Naive thymus-derived CD4-positive, alpha-beta T cell (primary cell): Measurements from ENCODE around the gene OR8U1. TPM values are rescaled to one million over a fixed set of nuclear protein-coding genes. Genes with fewer than 3 reads are reported as not detected.
"Not testable (repeated sequence)": the region's sequence is repeated elsewhere in the genome, so short reads cannot be mapped to it uniquely, and the experiment has no call there.

Experiments used
- ATAC-seq: fragments of 150-1000 bp; cut with Tn5 transposase; 2 replicates; pipeline ENCODE4 v1.10.0; 2021; ENCODE audit warnings: mild to moderate bottlenecking, moderate library complexity
- CTCF ChIA-PET: fragments of 350-600 bp; sonication (Branson Sonifier 250); formaldehyde crosslinking; loops from one replicate; lab custom pipeline; 2021; ENCODE audit warnings: antibody characterized with exemption; lab: Charles Lee
- POLR2A ChIA-PET: fragments of 350-600 bp; sonication (Branson Sonifier 250); formaldehyde crosslinking; loops from one replicate; lab custom pipeline; 2021; ENCODE audit warnings: antibody characterized with exemption, inconsistent platforms; lab: Charles Lee
- DNase-seq, 9 donors: peaks; one replicate each; pipeline versions ENCODE4 v3.0.0 to v3.0.0-alpha.2; 2020 to 2022; ENCODE audit warnings: mixed read lengths in 1 of 9
- H3K27ac ChIP-seq: one replicate; pipeline ENCODE4 v1.7.0; 2013; ENCODE audit warnings: mild to moderate bottlenecking, low read depth, low read length, moderate library complexity
- H3K27me3 ChIP-seq, 2 donors: one replicate each; pipeline ENCODE4 v1.7.0; 2013; ENCODE audit warnings: low read length in 2 of 2, mild to moderate bottlenecking in 2 of 2, moderate library complexity in 2 of 2; ENCODE audit not compliant: control insufficient read depth in 2 of 2, insufficient read depth in 2 of 2
- H3K36me3 ChIP-seq, 3 experiments: 1 replicate in 2 of 3; 2 replicates in 1 of 3; pipeline ENCODE4 v1.7.0; 2013; ENCODE audit warnings: low read length in 3 of 3, mild to moderate bottlenecking in 3 of 3, moderate library complexity in 1 of 3; ENCODE audit not compliant: insufficient read depth in 3 of 3, control insufficient read depth in 2 of 3
- H3K4me1 ChIP-seq, 2 donors: one replicate each; pipeline ENCODE4 v1.7.0; 2013; ENCODE audit warnings: low read length in 2 of 2, mild to moderate bottlenecking in 2 of 2, moderate library complexity in 1 of 2; ENCODE audit not compliant: control insufficient read depth in 2 of 2, insufficient read depth in 2 of 2
- H3K4me3 ChIP-seq: 2 replicates; pipeline ENCODE4 v1.7.0; 2013; ENCODE audit warnings: mild to moderate bottlenecking, low read length
- H3K9me3 ChIP-seq, 3 experiments: 1 replicate in 2 of 3; 2 replicates in 1 of 3; pipeline ENCODE4 v1.7.0; 2013; ENCODE audit warnings: low read length in 3 of 3; ENCODE audit not compliant: control insufficient read depth in 2 of 3
- H3K27ac Mint-ChIP-seq, 9 donors: one replicate each; pipeline ENCODE4 v1.8.0; 2020 to 2022; ENCODE audit warnings: mixed read lengths in 9 of 9, mild to moderate bottlenecking in 8 of 9, moderate library complexity in 5 of 9, inconsistent platforms in 2 of 9
- H3K27me3 Mint-ChIP-seq, 5 donors: one replicate each; pipeline ENCODE4 v1.8.0; 2021 to 2022; ENCODE audit warnings: mixed read lengths in 5 of 5, mild to moderate bottlenecking in 1 of 5
- H3K36me3 Mint-ChIP-seq, 5 donors: one replicate each; pipeline ENCODE4 v1.8.0; 2020 to 2022; ENCODE audit warnings: mixed read lengths in 5 of 5, mild to moderate bottlenecking in 3 of 5, inconsistent platforms in 1 of 5
- H3K4me1 Mint-ChIP-seq, 7 donors: one replicate each; pipeline ENCODE4 v1.8.0; 2020 to 2022; ENCODE audit warnings: mixed read lengths in 7 of 7, mild to moderate bottlenecking in 3 of 7, inconsistent platforms in 1 of 7
- H3K4me3 Mint-ChIP-seq, 10 donors: one replicate each; pipeline ENCODE4 v1.8.0; 2020 to 2022; ENCODE audit warnings: mild to moderate bottlenecking in 10 of 10, mixed read lengths in 10 of 10, moderate library complexity in 6 of 10, inconsistent platforms in 2 of 10
- H3K9me3 Mint-ChIP-seq, 11 donors: one replicate each; pipeline ENCODE4 v1.8.0; 2020 to 2022; ENCODE audit warnings: mixed read lengths in 11 of 11, mild to moderate bottlenecking in 4 of 11, inconsistent platforms in 1 of 11, moderate library complexity in 1 of 11
- intact Hi-C, 2 donors: fragments of 100-400 bp; cut with micrococcal nuclease; formaldehyde crosslinking; loops; one replicate each; pipeline ENCODE4 v1.15.1; 2023
- polyA plus RNA-seq, 2 donors: library from polyadenylated mRNA; unstranded; fragments of 300-500 nt; fragmentation: Illumina TruSeq; gene quantifications; one replicate each; pipeline ENCODE4 v1.2.3, GENCODE V29; 2021
- total RNA-seq, 6 experiments: library from RNA in 5 of 6; stranded (reverse) in 5 of 6; gene quantifications; 1 replicate in 5 of 6; 2 replicates in 1 of 6; pipeline ENCODE4 v1.2.3 and lab custom pipeline; 2021 to 2026

Gene OR8U1
- total and polyA plus RNA-seq, 7 experiments from 2014 or later: not detected

- intact Hi-C loops: no loop called here
- H3K27ac ChIP-seq: no peak overlapping the region
- POLR2A ChIA-PET: no interaction called here
- no peak overlapping the region for H3K27ac Mint-ChIP-seq
- no peak for DNase-seq
- CTCF ChIA-PET: no interaction called here
- no peaks in the 10 kb centered on the region for H3K27me3 ChIP-seq
- no peaks in the 10 kb centered on the region for H3K4me1 ChIP-seq
- H3K9me3 ChIP-seq: no peaks in the 10 kb centered on the region
- no peaks in the 10 kb centered on the region for H3K36me3 Mint-ChIP-seq
- no peak overlapping the region for H3K4me3 Mint-ChIP-seq
- no peaks in the 10 kb centered on the region for H3K27me3 Mint-ChIP-seq
- peaks cover 0 to 19% (median 3%) of the 10 kb centered on the region in 11 donors for H3K9me3 Mint-ChIP-seq
- no peak for ATAC-seq
- no peaks in the 10 kb centered on the region for H3K36me3 ChIP-seq
- H3K4me1 Mint-ChIP-seq: no peaks in the 10 kb centered on the region
- H3K4me3 ChIP-seq: no peak overlapping the region
Measured at GRCh38 chr11:56394381-56394780, 19.0 kb downstream of the OR8U1 start.

GRCh38 chr11:56396047-56396446 lies 20.6 kb downstream of the OR8U1 start:
- no peak for DNase-seq
- Mint-ChIP-seq H3K4me1 (no peaks in the 10 kb centered on the region), H3K36me3 (no peaks in the 10 kb centered on the region), H3K27me3 (no peaks in the 10 kb centered on the region), H3K27ac (no peak overlapping the region), H3K9me3 (peaks cover 0 to 19% (median 3%) of the 10 kb centered on the region in 11 donors), H3K4me3 (no peak overlapping the region)
- ChIA-PET CTCF (no interaction called here), POLR2A (no interaction called here)
- Histone ChIP-seq H3K4me1 (no peaks in the 10 kb centered on the region), H3K27me3 (no peaks in the 10 kb centered on the region), H3K4me3 (no peak overlapping the region), H3K9me3 (no peaks in the 10 kb centered on the region), H3K27ac (no peak overlapping the region), H3K36me3 (no peaks in the 10 kb centered on the region)
- ATAC-seq: no peak
- intact Hi-C loops: no loop called here

- H3K27me3 ChIP-seq, H3K4me3 Mint-ChIP-seq, H3K27me3 Mint-ChIP-seq, DNase-seq, H3K4me3 ChIP-seq, H3K36me3 ChIP-seq, POLR2A ChIA-PET, intact Hi-C loops, H3K27ac Mint-ChIP-seq, ATAC-seq, CTCF ChIA-PET, H3K9me3 ChIP-seq, H3K4me1 ChIP-seq, H3K36me3 Mint-ChIP-seq, H3K27ac ChIP-seq, H3K4me1 Mint-ChIP-seq: not testable (repeated sequence)
- peaks cover 0 to 24% (median 8%) of the 10 kb centered on the region in 11 donors for H3K9me3 Mint-ChIP-seq
Measured at GRCh38 chr11:56401858-56402461, 26.5 kb downstream of the OR8U1 start.

GRCh38 chr11:56404393-56404792 lies 29.0 kb downstream of the OR8U1 start:
- ChIA-PET POLR2A (no interaction called here), CTCF (no interaction called here)
- Mint-ChIP-seq H3K27ac (no peak overlapping the region), H3K4me1 (no peaks in the 10 kb centered on the region), H3K27me3 (no peaks in the 10 kb centered on the region), H3K4me3 (no peak overlapping the region), H3K36me3 (peaks cover 0 to 4% (median 0%) of the 10 kb centered on the region in 5 donors), H3K9me3 (peaks cover 0 to 43% (median 19%) of the 10 kb centered on the region in 11 donors)
- Histone ChIP-seq H3K27ac (no peak overlapping the region), H3K4me3 (no peak overlapping the region), H3K4me1 (no peaks in the 10 kb centered on the region), H3K27me3 (no peaks in the 10 kb centered on the region), H3K36me3 (no peaks in the 10 kb centered on the region), H3K9me3 (peaks cover 0 to 3% (median 0%) of the 10 kb centered on the region in 3 experiments)
- intact Hi-C loops: no loop called here
- no peak for ATAC-seq
- DNase-seq: no peak

GRCh38 chr11:56410801-56411200 lies 35.4 kb downstream of the OR8U1 start:
- Histone ChIP-seq H3K36me3 (no peaks in the 10 kb centered on the region), H3K4me1 (no peaks in the 10 kb centered on the region), H3K4me3 (no peak overlapping the region), H3K27ac (no peak overlapping the region), H3K9me3 (peaks cover 0 to 2% (median 0%) of the 10 kb centered on the region in 3 experiments), H3K27me3 (no peaks in the 10 kb centered on the region)
- peaks cover 0 to 4% (median 0%) of the 10 kb centered on the region in 5 donors for H3K36me3 Mint-ChIP-seq
- H3K4me1 Mint-ChIP-seq: no peaks in the 10 kb centered on the region
- intact Hi-C loops: no loop called here
- ChIA-PET CTCF (no interaction called here), POLR2A (no interaction called here)
- DNase-seq (no peak), ATAC-seq (no peak)
- H3K27ac Mint-ChIP-seq: no peak overlapping the region
- peaks cover 0 to 38% (median 19%) of the 10 kb centered on the region in 11 donors for H3K9me3 Mint-ChIP-seq
- no peaks in the 10 kb centered on the region for H3K27me3 Mint-ChIP-seq
- H3K4me3 Mint-ChIP-seq: no peak overlapping the region

GRCh38 chr11:56412396-56412795 lies 37.0 kb downstream of the OR8U1 start, which contains the start of gene OR5AL1:
TSS of gene OR5AL1 (plus strand) at chr11:56412696.
- Mint-ChIP-seq H3K9me3 (peaks cover 0 to 27% (median 14%) of the 10 kb centered on the region in 11 donors), H3K4me3 (no peak within 1 kb of the TSS), H3K27me3 (no peaks in the 10 kb centered on the region), H3K36me3 (peaks cover 0 to 4% (median 0%) of the 10 kb centered on the region in 5 donors), H3K27ac (no peak within 1 kb of the TSS), H3K4me1 (no peaks in the 10 kb centered on the region)
- Histone ChIP-seq H3K27me3 (no peaks in the 10 kb centered on the region), H3K9me3 (peaks cover 0 to 2% (median 0%) of the 10 kb centered on the region in 3 experiments), H3K27ac (no peak within 1 kb of the TSS), H3K4me3 (no peak within 1 kb of the TSS), H3K4me1 (no peaks in the 10 kb centered on the region), H3K36me3 (no peaks in the 10 kb centered on the region)
- CTCF ChIA-PET: no interaction called here
- ATAC-seq (no peak), DNase-seq (no peak)
- intact Hi-C loops: no loop called here
- POLR2A ChIA-PET: no interaction called here
